Thoracic aorta (tissue), 2 donors: ENCODE results near the gene KCNIP1. TPM values are rescaled to one million over a fixed set of nuclear protein-coding genes. Genes with fewer than 3 reads are reported as not detected.
A peak's percentile ranks its signal among the peaks of the same experiment; 100 is the strongest.

Source experiments
- ATAC-seq: fragments of 150-250 bp; one replicate; pipeline ENCODE4 v1.8.0; 2017; ENCODE audit warnings: low read depth; ENCODE audit not compliant: insufficient number of reproducible peaks, low FRiP score
- DNase-seq: peaks from one replicate; pipeline ENCODE4 v3.0.0-alpha.2; 2020; ENCODE audit warnings: low spot score
- H3K27ac ChIP-seq, 2 donors: fragments of 200-600 bp; sonication (generic); 1 replicate in 1 of 2; 2 replicates in 1 of 2; pipeline ENCODE4 v1.5.1; 2016; ENCODE audit warnings: mild to moderate bottlenecking in 2 of 2, moderate library complexity in 2 of 2
- H3K27me3 ChIP-seq: fragments of 200-600 bp; sonication (generic); replicated peaks from 2 replicates; pipeline ENCODE4 v1.6.0; 2016; ENCODE audit warnings: mild to moderate bottlenecking; ENCODE audit not compliant: insufficient read depth
- H3K36me3 ChIP-seq: fragments of 200-600 bp; sonication (generic); one replicate; pipeline ENCODE4 v1.5.1; 2016
- H3K4me1 ChIP-seq, 2 donors: fragments of 200-600 bp; sonication (generic); 1 replicate in 1 of 2; 2 replicates in 1 of 2; pipeline versions ENCODE4 v1.5.1 to v1.6.0; 2016; ENCODE audit warnings: low read depth in 2 of 2, mild to moderate bottlenecking in 1 of 2; ENCODE audit not compliant: control insufficient read depth in 1 of 2
- H3K4me3 ChIP-seq: fragments of 200-600 bp; sonication (generic); 2 replicates; pipeline ENCODE4 v1.5.1; 2016; ENCODE audit warnings: mild to moderate bottlenecking
- H3K9me3 ChIP-seq: fragments of 200-600 bp; sonication (generic); 2 replicates; pipeline ENCODE4 v1.5.1; 2016
- CTCF ChIP-seq: fragments of 200-600 bp; sonication (generic); IDR thresholded peaks from one replicate; pipeline ENCODE4 v1.5.1; 2019; ENCODE audit warnings: antibody characterized with exemption
- total RNA-seq, 2 donors: library from RNA; depleted of rRNA; stranded (reverse); fragments of >200 nt; gene quantifications; one replicate each; pipeline versions ENCODE4 v1.1.0 to v1.2.3, GENCODE V29; 2016

KCNIP1 gene
- total RNA-seq, 2 donors from 2014 or later = not detected

- ATAC-seq = no peak
- Histone ChIP-seq H3K9me3 (no peaks in the 10 kb centered on the region), H3K27me3 (no peaks in the 10 kb centered on the region), H3K4me3 (no peak overlapping the region), H3K36me3 (no peaks in the 10 kb centered on the region), H3K4me1 (peaks cover 3 to 24% of the 10 kb centered on the region in 2 donors), H3K27ac (peak overlapping the region; percentile 35 to 47)
- TF ChIP-seq CTCF = no peak
- DNase-seq = no peak
Measured at GRCh38 chr5:170757182-170757601, 253.4 kb downstream of the KCNIP1 start.

DNA sequence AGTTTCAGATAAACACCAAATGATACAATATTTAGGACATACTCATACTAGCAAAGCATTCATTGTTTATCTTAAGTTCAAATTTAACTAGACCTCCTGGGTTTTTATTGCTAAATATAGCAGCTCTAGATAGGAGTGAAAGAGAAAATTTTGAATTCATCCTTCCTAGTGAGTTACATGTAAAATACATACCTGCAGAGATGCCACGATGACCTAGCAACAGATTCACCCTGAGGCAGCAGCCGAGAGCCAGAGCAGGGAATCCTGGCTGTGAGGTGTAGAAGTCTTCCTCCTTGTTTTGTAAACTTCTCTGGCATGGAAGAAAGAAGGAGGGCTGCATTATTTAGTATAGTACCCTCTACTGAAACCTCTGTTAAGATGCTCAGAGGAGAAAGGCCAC, 253.8 kb downstream of the KCNIP1 start:
- H3K9me3 ChIP-seq = no peaks in the 10 kb centered on the region
- ATAC-seq = no peak
- H3K4me3 ChIP-seq = no peak overlapping the region
- no peaks in the 10 kb centered on the region for H3K36me3 ChIP-seq
- no peak for TF ChIP-seq CTCF
- no peak for DNase-seq
- no peak overlapping the region for H3K27ac ChIP-seq
- no peaks in the 10 kb centered on the region for H3K27me3 ChIP-seq
- H3K4me1 ChIP-seq = peaks cover 3 to 24% of the 10 kb centered on the region in 2 donors

DNA sequence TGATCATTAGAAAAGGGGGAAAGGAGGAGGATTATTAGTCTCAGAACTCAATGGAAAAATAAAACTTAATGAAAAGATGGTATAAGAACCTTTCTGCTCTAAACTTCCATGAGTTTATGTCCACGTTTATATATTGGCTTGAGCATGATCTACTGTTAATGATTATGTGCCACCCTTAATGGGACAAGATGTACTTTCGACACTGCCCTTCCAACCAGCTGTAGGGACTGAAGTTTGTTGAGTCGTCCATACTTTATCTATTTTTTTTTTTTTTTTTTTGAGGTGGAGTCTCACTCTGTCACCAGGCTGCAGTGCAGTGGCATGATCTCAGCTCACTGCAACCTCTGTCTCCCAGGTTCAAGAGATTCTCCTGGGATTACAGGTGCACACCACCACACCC, 254.7 kb downstream of the KCNIP1 start:
- Histone ChIP-seq H3K4me1 (peaks cover 3 to 24% of the 10 kb centered on the region in 2 donors), H3K36me3 (no peaks in the 10 kb centered on the region), H3K9me3 (no peaks in the 10 kb centered on the region), H3K4me3 (no peak overlapping the region), H3K27me3 (no peaks in the 10 kb centered on the region), H3K27ac (no peak overlapping the region)
- TF ChIP-seq CTCF = no peak
- DNase-seq = no peak
- ATAC-seq = no peak

- Histone ChIP-seq H3K27me3 (no peaks in the 10 kb centered on the region), H3K9me3 (no peaks in the 10 kb centered on the region), H3K4me1 (peaks cover 3 to 24% of the 10 kb centered on the region in 2 donors), H3K36me3 (no peaks in the 10 kb centered on the region), H3K4me3 (no peak overlapping the region), H3K27ac (no peak overlapping the region)
- DNase-seq (no peak), ATAC-seq (no peak)
- TF ChIP-seq CTCF = no peak
Measured at GRCh38 chr5:170760113-170760512, 256.3 kb downstream of the KCNIP1 start.

GRCh38 chr5:170761048-170761707, 257.4 kb downstream of the KCNIP1 start:
- no peaks in the 10 kb centered on the region for H3K9me3 ChIP-seq
- no peak overlapping the region for H3K27ac ChIP-seq
- peaks cover 3 to 20% of the 10 kb centered on the region in 2 donors for H3K4me1 ChIP-seq
- no peaks in the 10 kb centered on the region for H3K27me3 ChIP-seq
- ATAC-seq = no peak
- no peaks in the 10 kb centered on the region for H3K36me3 ChIP-seq
- no peak for DNase-seq
- no peak overlapping the region for H3K4me3 ChIP-seq
- no peak for TF ChIP-seq CTCF
